ENCODE results near the gene EYS.

The EYS gene

DNA sequence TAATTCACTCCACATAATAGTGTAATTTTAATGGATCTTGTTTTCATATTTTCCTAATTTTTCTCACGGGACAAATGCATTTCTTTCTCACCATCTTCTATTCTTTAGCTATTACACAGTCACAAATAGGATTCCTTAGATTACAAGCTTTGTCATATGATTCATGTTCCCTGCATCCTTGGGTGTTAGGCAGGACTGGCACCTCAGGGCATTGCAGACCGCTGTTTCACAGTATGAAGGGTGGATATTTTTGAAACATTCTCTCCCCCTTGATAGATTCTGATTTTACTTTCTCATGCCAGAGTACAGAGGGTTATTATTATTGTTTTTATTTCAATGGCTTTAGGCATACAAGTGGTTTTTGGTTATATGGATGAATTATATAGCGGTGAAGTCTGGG is 1469.0 kb downstream of the EYS start:
- no peak for DNase-seq (ENCODE audit: low spot score)

DNA sequence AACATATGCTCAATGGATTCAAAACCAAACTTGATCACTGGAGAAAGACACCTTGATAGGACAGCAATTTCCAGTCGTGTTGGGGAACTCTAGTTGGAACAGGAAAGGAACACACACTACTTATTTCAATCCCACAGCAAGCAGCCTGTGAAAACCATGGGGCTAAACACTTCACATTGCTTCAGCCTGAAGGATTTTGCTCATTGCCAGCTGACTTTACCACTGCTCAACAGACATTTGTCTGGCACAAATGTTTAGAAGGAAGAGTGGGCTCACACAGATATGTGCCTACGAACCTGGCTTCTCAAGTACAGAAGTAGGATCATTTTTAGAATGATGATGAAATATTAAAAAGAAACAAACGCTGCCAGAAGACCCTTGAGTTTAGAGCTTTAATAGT is 1473.3 kb downstream of the EYS start:
- DNase-seq (ENCODE audit: low spot score) = no peak

DNA sequence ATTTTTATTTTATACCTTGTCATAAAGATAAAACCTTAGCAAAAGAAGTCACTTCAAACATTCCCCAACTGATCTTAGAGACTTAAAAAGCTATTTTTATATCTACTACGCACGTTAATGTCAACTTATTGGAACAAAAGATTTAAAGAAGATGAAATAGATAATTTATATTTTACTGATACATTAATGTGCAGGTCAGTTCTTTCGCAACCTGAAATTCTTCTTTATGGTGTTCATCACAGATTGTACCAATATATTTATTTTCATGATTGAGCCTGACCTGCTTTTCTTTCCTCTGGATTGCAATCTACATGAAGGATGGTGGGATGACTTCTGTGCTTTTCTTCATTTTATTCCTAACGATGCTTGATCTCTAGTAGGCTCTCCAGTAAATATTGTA is 1475.1 kb downstream of the EYS start:
- no peak for DNase-seq (ENCODE audit: low spot score)

DNA sequence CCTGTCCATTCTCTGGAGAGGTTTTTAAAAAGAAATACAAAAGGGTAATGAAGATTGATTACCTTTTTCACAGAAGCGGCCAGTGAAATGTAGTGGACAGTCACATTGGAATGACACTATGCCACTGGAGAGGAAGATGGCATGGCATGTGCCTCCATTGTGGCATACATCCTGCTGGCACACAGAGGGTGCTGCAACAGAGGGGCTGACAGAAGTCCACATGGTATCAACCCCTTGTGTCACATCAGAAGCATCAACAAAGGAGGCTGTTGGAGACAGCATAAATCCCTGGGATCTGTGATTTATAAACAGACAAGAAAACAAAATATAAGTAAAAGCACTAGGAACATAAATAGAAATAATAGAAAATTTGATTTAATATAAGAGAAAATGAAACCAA is 1476.5 kb downstream of the EYS start:
- DNase-seq (ENCODE audit: low spot score) = no peak

DNA sequence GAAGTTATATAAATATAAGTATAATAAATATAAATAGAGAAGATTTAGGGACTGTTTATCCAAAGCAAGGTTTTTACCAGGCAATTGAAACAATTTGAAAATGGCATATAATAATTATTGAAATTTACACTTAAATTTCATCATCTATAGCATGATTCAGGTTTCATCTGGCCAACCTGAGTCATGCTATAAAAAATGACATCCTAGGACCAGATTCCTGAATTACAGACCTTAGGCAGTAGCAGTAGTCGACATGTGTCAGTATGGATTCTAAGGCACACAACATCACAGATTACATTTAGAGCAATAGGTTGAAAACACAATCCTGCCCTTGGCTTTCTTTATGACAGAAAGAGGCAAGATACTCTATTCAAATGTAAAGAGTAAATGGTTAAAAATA is 1479.2 kb downstream of the EYS start:
- no peak for DNase-seq (ENCODE audit: low spot score)

DNA sequence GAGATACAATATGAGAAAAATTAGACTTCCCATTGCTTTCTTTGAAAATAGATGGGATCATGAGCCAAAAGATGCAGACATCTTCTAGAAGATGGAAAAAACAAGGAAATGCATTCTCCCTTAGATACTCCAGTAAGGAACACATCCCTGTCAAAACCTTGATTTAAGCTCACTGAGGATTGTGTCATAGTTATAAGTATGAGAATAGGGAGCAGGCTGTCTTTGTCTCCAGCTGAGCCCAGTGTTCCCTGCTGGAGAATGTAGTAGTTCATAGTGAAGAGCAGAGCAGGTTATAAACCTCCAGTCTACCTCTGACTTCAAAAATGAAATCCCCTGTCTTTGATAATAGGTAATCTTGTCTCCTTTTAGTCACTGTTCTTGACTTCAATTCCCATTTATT is 1481.5 kb downstream of the EYS start:
- DNase-seq (ENCODE audit: low spot score) = no peak

DNA sequence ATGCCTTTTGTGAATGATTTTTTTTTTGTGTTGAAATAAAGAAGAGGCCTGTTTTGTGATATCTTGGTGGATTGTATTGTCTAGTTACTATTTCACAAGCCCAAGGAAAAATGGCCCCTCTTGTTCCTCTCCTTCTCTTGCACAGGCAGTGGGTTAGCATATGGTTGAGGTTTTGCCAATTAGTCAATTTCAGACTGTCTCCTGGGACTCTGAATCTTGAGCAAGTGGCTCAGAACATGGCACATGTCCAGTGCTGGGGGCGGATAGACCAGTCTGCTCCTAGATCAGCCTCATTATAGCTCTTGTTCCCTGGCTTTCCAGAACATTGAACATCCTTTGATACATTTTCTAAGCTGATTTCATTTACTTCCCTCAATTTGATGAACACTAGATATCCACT is 1482.2 kb downstream of the EYS start:
- no peak for DNase-seq (ENCODE audit: low spot score)

DNA sequence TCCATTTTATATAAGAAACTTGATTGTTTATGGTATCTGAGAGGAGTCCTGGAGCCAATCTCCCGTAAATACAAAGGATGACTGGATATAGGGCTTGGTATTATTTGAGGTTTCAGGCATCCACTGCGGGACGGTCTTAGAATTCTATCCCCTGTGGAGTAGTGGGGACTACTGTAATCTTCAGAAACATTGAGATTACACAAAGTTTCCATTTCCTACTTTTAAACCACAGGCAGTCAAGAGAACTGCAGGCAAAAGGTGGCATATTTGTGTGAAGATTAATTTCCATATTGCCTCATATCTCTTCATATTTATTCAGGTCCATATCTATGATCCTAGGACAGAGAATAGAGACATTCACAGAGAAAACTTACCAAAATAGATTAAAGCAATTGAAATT is 1485.2 kb downstream of the EYS start:
- no peak for DNase-seq (ENCODE audit: low spot score)

DNA sequence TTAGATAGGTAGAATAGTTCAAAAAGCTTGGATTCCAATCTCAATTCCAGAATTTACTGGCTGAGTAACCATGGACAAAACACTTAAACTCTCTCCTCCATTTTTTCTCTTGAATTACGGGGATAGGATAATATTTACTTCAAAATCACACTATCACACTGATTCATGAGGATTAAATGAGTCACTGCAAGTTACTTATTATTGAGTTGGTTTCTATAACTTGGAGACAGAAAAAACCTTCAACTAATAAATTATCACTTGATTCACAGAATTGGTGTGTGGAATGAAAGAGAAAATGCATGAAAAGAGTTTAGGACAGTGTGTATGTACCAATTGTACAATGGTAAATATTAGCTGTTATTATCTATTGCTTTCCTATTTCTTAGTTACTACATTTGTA is 1486.2 kb downstream of the EYS start:
- no peak for DNase-seq (ENCODE audit: low spot score)

DNA sequence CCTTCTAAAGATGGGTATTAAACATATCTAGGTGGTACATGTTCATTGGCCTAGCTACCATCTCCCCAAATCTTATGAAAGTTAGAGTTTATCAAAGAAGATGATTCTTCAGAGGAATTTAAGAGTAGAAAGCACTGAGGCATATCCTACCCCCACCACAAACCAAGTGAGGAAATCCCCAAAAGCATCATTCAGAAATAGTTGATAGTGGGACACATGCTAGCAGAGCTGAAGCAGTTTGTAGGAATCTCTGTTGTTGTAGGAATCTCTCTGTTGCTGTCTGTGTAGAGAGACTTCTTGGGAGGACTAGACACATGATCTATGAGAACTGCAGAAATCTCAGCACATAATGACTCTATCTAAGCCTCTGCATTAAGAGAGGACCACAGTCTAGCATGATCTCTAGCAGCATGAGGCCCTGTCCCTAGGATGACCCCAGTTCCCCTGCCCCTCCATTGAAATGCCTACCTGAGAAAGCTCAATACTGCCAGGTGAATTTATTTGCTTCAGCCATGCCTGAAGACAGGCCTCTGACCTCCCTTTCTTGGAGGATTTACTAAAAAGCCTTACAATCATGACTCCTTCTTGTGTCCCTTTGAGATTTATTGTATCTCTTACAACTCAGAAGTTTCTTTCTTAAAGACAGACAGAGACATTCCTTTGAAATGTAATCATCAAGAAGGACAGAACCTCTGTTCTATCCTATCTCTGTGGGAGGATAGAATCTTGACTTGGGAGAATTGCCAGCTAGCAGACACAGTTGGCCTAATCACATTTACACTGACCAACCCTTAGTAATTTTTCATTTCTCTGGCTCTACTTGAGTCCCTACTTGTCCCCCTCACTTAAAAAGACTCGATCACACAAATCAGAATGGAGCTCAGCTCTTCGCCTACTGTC is 1489.1 kb downstream of the EYS start:
- DNase-seq (ENCODE audit: low spot score) = no peak

DNA sequence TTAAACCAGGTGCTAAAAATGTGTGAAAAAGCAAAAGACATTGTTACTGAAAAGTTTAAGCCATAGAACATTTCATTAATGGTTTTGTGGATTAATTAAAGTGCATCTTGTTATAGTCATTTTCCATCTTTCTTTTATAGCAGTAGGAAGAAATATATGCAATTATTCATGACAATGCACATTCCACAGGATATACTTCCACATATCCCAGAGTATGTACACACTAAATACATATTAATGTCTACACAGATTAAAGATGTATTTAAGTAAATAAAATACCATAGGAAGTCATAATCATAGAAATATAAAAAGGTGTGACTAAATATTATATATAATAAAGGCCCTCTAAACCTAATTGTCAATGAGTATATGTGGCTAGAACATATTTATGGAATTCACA is 1492.7 kb downstream of the EYS start:
- DNase-seq (ENCODE audit: low spot score) = no peak

DNA sequence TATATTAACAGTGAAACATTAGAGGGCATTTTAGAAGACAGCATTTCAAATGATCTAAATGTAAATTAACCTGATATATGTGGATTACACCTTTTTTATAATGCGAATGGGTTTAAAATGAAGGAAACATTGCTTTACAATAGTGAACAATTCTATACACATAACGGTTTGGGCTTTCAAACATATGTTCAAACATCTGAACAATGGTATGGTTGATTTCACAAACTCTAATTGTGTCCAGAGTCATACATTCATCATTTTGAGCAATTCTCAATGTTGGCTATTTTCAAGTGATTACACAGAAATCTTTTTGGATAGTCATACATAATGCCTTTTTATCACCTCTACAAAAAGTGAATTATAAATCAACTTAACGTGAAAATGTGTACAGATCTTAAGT is 1493.3 kb downstream of the EYS start:
- no peak for DNase-seq (ENCODE audit: low spot score)

DNA sequence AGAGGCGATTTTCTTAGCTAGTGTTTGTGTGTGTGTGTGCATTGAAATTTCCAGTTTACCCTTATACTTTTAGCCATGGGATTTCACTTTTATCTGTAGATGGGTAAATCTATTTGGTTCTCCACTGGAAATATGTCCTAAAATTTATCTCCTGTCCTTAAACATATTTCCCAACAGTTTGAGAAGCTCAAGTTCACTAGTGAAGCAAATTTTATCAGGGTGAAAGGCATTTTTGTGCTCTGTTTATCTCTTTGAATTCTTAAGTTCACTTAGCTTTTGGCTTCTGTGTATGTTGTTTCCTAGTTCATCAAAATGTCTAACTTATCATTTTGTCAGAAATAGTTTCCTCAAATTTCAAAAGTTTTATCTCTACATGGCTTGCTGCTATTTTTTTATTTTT is 1509.8 kb downstream of the EYS start:
- no peak for DNase-seq (ENCODE audit: low spot score)

DNA sequence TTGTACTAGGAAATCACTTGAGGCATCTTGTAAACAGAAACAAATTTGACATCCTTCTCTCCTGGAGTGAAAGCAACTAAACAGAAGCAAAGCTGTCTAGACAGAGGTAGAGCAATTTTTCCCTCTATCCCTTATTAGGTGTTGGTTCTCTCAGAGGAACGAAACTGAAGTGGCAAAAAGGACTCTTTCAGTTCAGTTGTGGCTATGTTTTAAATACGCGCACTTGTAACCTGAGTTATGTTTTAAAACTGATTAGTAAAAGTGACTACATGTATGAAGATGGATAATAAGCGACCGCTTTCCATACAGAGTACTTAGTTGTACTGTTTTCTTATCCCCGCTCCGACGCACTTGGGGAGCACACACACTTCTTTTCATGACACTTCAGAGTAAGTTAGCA is 1520.4 kb downstream of the EYS start:
- DNase-seq (ENCODE audit: low spot score) = no peak

DNA sequence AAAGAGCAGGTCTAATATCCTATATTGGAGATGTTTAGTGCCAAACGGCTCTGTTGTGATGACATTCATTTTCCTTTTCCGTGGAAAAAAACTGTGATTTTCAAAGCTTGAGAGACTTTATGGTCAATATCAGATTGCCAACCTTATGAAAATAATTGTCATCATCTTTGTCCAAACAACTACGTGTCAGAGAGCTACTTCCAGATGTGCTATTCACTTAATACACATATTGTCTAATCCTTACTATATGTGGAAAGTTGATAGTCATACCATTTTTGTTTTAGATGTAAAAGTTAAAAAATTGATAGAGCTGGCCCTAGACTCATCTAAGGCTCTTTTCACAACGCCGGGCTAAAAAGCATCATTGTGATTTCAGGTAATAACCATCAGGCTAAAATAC is 1521.4 kb downstream of the EYS start:
- DNase-seq (ENCODE audit: low spot score) = no peak

DNA sequence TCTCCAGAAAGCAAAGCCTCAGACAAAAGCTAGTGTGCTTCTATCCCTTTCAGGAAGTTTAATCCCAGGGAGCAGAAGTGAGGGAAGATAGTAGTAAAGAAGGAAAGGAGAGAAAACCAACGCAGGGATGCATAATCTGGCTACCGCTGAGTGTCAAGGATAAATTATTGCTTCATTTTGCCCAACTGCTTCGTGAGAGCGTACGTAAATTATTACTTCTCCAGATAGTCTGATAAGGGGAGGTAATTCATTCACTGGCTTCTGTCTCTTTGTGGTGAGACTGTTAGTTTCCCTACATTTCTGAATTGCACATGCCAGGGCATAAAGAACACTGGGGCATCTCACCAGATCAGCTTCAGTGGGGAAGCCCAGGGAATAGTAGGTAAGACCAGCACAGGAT is 1531.7 kb downstream of the EYS start:
- no peak for DNase-seq (ENCODE audit: low spot score)

DNA sequence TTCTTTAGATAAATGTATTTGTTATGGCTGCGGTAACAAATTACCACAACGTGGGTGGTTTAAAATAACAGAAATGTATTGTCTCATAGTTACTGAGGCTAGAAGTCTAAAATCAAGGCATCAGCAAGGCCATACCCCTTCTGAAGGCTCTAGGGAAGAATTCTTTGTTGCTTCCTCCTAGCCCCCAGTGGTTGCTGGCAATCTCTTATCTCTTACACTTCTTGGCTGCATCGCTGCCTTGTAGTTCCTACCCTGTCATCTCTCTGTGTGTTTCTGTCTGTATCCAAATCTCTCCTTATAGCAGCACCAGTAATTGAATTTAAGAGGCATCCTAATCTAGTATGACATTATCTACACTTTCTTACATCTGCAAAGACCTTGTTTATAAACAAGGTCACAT is 1536.7 kb downstream of the EYS start:
- DNase-seq (ENCODE audit: low spot score) = no peak

DNA sequence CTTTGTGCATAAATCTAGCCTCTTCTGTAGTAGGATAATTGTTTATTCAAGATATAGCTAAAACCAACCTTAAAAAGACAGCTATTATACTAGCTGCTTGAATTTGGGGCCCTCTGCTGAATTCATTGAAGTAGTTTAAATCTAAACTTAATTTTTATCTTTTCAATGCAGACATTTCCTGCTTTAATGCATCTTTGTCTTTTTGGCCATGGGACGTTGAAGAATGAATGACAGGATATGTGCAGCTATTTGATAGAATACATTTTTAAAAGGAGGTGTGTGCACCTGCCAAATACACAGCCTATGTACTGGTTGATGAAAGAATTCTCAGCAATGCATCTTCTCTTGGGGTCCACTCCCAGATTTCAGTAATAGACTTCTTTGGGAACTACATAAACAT is 1546.5 kb downstream of the EYS start:
- DNase-seq (ENCODE audit: low spot score) = no peak

DNA sequence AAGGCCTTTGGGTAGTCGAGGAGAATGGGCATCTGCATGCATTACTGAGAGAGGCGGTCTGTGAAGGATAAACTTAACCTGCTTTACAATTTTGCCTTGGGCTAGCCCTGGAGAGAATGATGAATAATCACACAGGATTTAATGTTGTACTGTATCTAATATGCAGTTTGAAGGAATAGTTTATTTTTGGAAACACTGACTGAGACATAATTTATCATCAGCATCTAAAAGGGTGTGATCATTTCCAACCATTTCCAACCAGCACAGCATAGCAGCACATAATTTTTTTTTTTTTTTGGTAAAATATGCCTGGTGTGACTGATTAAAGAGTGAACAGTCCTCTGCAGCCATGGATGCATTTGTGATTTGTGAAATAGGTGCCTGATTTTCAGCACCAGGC is 1552.0 kb downstream of the EYS start:
- no peak for DNase-seq (ENCODE audit: low spot score)

DNA sequence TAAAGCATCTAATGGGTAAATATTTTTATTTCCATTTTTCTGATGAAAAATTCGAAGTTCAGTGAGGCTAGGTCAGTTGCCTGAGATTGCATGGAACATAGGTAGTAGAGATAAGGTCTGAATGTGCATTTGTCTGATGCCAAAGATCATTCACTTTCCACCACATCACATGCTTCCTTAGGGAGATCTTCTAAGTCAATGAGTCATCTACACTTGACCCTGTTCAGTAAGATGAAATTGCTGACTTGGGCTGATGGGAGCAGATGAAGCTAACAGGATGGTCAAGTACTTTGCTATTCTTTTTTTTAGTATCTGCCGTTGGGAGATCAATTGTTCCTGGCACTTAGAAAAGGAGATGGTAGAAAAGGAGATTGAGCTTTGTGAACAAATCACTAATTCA is 1560.2 kb downstream of the EYS start:
- no peak for DNase-seq (ENCODE audit: low spot score)

DNA sequence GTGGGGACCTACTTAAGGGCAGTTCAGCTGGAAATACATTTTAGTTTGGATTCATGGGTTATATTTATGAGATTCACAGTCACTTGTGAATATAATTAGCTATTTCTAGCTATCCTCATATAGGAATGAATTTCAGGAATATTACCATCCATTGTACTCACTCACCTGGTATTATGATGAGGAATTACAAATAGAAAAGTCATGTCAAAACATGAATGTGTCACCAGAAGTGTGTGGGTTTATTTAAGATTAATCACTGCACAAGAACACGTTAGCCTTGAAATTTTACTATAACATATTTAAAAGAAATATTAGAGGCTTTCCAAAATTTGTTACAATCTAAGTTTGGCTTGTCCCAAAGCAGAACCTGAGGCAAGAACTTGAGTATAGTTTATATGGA is 1560.9 kb downstream of the EYS start:
- DNase-seq (ENCODE audit: low spot score) = no peak

DNA sequence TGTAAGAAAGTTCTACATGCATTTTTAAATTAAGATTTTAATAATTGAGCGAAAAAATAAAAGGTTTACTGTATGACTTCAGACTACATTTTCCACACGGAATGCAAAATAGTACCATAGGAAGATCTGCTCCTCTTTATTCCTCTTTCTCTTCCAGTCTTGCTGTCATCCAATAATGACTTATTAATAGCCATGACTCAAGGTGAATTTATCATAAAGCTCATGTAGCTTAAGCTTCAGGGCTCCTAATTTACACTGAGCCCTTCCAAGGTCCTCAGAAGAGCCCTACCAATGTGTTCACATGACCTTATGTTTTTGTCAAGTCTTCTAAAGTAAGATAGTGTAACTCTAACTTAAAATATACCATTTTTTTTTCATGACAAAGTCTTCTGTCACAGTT is 1561.4 kb downstream of the EYS start:
- DNase-seq (ENCODE audit: low spot score) = no peak

DNA sequence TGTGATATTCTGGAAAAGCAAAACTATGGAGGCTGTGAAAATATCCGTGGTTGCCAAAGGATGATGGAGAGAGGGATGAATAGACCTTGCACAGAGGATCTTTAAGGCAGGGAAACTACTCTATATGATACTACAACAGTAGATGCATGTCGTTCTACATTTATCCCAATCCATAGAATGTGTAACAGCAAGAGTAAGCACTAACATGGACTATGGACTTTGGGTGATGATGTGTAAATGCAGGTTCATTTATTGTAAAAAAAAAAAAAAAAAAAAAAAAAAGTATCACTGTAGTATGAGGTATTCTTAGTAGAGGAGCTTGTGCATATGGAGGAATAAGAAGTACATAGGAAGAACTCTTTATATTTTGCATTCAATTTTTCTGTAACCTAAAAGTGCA is 1563.9 kb downstream of the EYS start:
- no peak for DNase-seq (ENCODE audit: low spot score)

DNA sequence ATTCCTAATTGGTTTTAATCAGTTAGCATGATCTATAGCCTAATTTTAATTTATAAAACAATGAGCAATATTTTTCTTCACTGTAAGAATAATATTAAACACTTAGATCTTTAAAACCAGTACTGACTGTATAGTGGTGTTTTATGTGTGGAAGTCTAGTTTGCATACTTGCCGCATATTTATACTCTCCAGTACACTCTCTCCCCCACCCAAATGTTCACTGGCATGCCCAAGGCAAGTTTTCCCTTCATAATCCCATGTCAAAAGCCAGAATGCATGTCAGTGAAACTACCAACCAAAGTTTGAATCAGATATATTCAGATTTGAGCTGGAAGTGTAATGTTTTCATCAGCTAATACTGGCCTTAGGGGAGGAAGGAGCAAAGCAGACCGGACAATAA is 1565.3 kb downstream of the EYS start:
- no peak for DNase-seq (ENCODE audit: low spot score)
